Urothelium cell line (cell line): ENCODE data around the gene CARD14.
"Not testable (repeated sequence)": the region's sequence is repeated elsewhere in the genome, so short reads cannot be mapped to it uniquely, and the experiment has no call there.

Source experiments
- DNase-seq: peaks from one replicate; pipeline ENCODE4 v3.0.0; 2011; ENCODE audit warnings: low spot score, mixed read lengths
- FAIRE-seq: peaks from 2 replicates; lab custom pipeline; 2011; peaks lifted over from hg19 to GRCh38; lab: Jason Lieb, UNC

The CARD14 gene

DNA sequence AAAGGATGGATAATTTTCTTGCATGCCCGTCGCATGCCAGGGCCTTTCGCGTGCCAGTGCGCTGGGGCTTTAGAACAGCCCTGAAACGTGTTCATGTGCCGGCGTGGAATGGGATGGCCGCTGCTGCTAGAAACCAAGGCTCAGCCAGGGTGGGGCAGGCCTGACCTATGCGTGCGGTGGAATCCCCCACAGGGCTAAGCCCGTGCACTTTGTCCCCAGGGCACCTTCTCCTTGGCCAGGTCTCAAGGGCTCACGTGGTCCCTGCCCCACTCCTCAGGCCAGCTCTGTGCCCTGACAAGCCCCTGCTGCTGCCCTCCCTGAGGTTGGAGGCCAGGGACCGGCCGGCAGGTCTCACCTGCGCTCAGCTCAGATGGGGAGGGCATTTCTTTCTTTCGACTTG, 77.7 kb downstream of the CARD14 start:
- FAIRE-seq: no peak
- DNase-seq: no peak

DNA sequence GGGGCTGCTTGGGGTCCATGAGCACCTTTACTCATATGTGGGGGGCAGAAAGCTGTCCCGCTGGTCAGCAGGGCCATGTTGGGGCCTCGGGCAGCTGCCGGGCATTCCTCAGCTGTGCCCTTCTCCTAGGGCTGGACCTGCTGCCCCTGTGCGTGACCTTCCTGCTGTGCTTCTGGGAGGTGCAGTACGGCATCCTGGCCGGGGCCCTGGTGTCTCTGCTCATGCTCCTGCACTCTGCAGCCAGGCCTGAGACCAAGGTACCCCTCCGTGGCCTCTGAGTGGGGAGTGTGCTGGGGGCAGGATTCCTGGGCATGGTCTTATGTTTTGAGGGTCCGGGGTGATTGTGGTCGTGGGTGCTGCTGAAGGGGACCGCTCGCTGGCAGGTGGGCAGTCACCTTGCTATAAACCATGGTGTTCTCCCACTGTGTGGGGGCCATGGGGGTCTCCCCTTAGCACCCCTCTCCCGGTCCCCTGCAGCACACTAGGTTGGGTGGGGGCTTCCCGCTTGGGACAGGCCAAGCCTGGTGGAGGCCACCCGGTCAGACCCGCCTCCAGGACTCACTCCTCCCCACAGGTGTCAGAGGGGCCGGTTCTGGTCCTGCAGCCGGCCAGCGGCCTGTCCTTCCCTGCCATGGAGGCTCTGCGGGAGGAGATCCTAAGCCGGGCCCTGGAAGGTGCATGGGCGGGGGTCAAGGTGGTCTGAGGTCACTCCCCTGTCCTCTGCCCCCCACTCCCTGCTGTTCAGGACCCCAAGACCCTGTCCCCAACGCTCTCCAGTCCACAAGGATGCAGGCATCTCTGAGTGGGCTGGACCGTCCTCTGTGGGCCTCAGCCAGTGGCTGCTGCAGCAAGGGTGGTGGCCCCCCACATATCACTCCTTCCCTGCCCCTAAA, 78.4 kb downstream of the CARD14 start:
- DNase-seq (no peak), FAIRE-seq (no peak)

DNA sequence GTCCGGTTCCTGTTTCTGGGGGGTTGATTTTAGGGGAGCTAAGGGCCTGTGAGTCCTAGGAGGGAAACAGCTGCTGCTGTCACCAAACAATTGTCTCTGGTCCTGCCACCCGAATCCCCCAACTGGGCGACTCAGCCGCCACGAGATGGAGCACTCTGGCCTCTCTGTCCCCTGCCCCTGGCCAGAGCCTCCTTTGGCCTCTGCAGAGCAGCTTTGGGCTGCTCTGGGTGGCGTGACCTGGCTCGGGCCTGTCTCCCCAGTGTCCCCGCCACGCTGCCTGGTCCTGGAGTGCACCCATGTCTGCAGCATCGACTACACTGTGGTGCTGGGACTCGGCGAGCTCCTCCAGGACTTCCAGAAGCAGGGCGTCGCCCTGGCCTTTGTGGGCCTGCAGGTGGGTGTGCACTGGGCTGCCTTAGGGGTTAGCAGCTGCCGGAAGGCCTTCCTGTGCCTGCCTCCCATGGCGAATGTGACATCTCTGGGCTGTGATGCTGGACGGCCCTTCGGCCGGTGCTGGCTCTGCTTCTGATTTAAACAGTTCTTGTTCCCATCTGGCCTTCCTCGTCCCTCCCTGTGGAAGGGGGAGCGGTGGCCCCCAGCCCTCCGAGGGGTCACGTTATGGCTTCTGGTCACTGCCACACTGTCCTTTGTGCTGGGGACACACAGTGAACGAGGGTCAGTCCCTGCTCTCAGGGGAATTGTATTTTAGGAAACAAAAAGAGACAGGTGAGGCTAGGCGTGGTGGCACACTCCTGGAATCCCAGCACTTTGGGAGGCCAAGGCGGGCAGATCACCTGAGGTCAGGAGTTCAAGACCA, 79.3 kb downstream of the CARD14 start:
- DNase-seq (no peak), FAIRE-seq (peak; percentile 71)

DNA sequence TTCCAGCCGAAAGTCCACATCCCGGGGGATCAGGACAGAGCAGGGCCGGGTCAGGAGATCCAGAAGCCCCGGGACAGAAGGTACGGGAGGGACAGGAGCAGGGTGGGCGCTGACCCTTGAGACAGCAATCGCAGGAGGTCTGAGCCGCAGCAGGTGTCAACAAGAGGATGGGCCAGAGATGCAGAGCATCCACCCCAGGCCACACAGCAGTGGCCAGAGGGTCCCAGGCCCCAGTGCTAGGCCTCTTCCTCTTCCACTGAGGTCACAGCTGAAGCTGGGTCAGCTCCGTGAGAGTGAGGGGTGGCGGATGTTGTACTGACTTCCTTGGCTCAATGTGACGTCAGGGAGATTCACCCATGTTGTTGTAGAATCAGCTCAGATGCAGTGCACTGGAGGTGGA, 82.1 kb downstream of the CARD14 start:
- FAIRE-seq: peak; percentile 13
- DNase-seq: no peak

DNA sequence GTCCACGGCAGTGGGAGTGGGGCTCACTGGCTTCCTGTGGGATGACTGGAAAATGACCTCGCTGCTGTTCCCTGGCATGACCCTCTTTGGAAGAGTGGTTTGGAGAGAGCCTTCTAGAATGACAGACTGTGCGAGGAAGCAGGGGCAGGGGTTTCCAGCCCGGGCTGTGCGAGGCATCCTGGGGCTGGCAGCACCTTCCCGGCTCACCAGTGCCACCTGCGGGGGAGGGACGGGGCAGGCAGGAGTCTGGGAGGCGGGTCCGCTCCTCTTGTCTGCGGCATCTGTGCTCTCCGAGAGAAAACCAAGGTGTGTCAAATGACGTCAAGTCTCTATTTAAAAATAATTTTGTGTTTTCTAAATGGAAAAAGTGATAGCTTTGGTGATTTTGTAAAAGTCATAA, 83.0 kb downstream of the CARD14 start:
- no peak for FAIRE-seq

DNA sequence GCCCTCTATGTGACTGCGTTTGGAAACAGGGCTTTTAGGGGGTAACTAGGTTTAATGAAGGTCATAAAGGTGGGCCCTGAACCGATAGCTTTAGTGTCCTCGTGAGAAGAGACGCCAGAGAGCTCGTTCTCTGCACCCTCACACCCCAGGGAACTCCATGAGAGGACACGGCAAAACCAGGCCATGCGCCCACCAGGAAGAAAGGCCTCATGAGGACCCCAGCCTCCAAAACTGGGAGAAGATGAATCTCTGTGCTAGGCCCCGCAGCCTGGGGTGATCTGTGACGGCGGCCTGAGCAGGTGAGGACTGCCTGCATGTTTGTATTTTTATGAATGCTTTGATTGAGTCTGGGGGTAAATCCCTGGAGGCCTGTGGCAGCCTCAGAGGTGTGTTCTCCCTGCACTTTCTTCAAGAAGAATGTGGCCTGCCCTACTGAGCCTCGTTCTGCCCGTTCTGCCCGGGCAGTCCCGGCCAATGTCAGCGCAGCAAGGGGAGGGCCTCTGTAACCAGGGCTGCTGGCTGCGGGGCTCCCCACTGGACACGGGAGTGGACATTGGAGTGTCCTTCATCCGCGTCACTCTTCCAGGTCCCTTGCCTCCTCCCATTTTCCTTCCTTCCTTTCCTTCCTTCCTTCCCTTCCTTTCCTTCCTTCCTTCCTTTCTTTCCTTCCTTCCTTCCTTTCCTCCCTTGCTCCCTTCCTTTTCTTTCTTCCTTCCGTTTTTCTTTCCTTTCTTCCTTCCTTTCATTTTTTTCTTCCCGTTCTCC, 84.0 kb downstream of the CARD14 start:
- DNase-seq (no peak), FAIRE-seq (no peak)

More for the DNA sequence above, 83.0 kb downstream of the CARD14 start:
- DNase-seq: peak; percentile 61

DNA sequence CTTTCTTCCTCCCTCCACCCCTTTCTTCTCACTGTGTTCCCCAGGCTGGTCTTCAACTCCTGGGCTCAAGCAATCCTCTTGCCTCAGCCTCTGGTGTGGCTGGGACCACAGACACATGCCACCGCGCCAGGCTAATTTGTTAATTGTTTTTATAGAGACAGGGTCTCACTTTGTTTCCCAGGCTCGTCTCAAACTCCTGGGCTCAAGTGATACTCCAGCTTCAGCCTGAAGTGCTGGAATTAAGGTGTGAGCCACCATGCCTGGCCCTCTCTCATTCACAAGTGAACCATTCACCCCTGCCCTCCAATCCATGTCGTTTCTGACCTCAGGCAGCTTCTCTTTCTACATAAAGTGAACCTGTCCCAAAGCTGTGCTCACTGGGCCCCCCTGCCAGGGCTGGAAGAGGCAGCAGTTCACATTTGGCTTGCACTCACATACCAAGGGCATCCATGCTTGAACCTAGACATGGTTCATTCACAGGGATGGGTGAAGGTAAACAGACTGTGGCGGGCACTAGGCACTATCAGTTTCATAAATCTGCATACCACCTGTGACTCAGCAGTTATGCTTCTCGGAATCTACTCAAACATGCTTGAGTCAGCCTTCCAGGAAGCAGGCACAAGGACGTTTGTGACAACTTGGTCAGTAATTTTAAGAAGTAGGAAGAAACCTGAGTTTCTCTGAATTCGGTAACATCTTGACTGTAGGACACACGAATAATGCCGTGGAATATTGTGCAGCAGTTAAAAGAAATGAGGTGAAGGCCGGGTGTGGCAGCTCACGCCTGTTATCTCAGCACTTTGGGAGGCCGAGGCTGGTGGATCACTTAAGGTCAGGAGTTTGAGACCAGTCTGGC, 84.8 kb downstream of the CARD14 start:
- peak; percentile 91 for DNase-seq
- peak; percentile 90 for FAIRE-seq

DNA sequence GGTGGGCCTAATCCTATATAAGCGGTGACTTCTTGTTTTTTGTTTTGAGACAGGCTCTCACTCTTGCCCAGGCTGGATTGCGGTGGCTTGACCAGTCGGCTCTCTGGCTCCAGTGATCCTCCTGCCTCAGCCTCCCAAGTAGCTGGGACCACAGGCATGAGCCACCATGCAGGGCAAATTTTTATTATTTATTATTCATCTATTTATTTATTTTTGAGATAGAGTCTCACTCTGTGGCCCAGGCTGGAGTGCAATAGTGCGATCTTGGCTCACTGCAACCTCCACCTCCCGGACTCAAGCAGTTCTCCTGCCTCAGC, 86.2 kb downstream of the CARD14 start:
- FAIRE-seq (no peak), DNase-seq (no peak)

DNA sequence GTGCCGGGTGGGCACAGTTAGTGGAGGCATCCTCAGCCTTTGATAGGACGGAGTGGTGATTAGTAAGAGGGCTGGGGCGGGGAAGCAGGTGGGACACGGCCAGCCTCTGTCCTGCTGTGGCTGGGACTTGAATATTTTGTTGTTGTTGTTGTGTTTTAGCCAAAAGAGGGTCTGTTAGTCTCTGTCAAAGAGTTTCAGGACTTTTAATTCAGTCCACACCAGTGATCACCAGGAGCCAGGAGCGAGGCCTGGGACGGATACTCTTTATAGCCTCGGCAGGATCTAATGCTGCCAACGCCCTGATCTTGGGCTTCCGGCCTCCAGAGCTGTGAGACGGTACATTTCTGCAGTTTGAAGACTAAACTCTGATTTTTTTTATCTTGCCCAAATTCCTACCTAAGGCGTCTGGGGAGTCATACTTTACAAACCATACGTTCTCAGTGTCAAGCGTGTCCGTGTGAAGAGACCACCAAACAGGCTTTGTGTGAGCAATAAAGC, 87.9 kb downstream of the CARD14 start:
- DNase-seq (no peak), FAIRE-seq (no peak)

DNA sequence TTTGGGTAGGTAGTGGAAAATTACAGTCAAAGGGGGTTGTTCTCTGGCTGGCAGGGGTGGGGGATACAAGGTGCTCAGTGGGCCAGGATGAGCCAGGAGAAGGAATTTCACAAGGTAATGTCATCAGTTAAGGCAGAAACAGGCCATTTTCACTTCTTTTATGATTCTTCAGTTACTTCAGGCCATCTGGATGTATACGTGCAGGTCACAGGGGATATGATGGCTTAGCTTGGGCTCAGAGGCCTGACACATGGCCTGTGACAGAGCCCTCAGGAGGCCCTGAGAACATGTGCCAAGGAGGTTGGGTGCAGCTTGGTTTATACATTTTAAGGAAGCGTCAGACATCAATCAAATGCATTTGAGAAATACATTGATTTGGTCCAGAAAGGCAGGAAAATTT, 88.5 kb downstream of the CARD14 start:
- DNase-seq, FAIRE-seq: not testable (repeated sequence)
